Psoas muscle (tissue), 8 donors: ENCODE results near the gene APOLD1. TPM values are rescaled to one million over a fixed set of nuclear protein-coding genes. Genes with fewer than 3 reads are reported as not detected.

Source experiments
- ATAC-seq, 4 donors: fragments of 200-7000 bp; cut with Tn5 transposase; one replicate each; pipeline ENCODE4 v1.9.1; 2020; ENCODE audit warnings: moderate library complexity in 3 of 4, mild to moderate bottlenecking in 2 of 4
- DNase-seq, 2 donors: peaks; one replicate each; pipeline ENCODE4 v3.0.0-alpha.2; 2020
- H3K27ac ChIP-seq: fragments of 200-600 bp; one replicate; pipeline ENCODE4 v1.8.0; 2022
- H3K27me3 ChIP-seq, 3 donors: fragments of 200-600 bp in 1 of 3; one replicate each; pipeline versions ENCODE4 v1.6.1 to v1.8.0; 2013 to 2022; ENCODE audit warnings: low read length in 2 of 3, mild to moderate bottlenecking in 2 of 3, moderate library complexity in 1 of 3; ENCODE audit not compliant: insufficient read depth in 3 of 3
- H3K36me3 ChIP-seq, 2 donors: fragments of 200-600 bp in 1 of 2; one replicate each; pipeline versions ENCODE4 v1.6.1 to v1.8.0; 2013 to 2022; ENCODE audit warnings: low read depth in 1 of 2, mild to moderate bottlenecking in 1 of 2, moderate library complexity in 1 of 2; ENCODE audit not compliant: insufficient read depth in 1 of 2
- H3K4me1 ChIP-seq: fragments of 200-600 bp; one replicate; pipeline ENCODE4 v1.8.0; 2022
- H3K4me3 ChIP-seq: fragments of 200-600 bp; one replicate; pipeline ENCODE4 v1.8.0; 2022; ENCODE audit warnings: mild to moderate bottlenecking
- H3K9me3 ChIP-seq: fragments of 200-600 bp; one replicate; pipeline ENCODE4 v1.8.0; 2022
- CTCF ChIP-seq: fragments of 200-600 bp; IDR thresholded peaks from one replicate; pipeline ENCODE4 v1.8.0; 2022; ENCODE audit warnings: antibody characterized with exemption
- WGBS, 3 donors: extraction: QIAGEN DNeasy Blood & Tissue Kit; methylation state at CpG; one replicate each; pipeline versions ENCODE4 v1.1.6 to v1.1.7; 2013; 5-methylcytosine and 5-hydroxymethylcytosine counted together
- intact Hi-C, 2 donors: fragments of 100-400 bp; cut with DNase I; formaldehyde crosslinking; loops; one replicate each; pipeline versions ENCODE4 v1.11.0 to v1.14.2; 2022
- polyA plus RNA-seq, 3 donors: library from polyadenylated mRNA; stranded (reverse); fragments of 200-250 nt; gene quantifications; one replicate each; pipeline ENCODE4 v1.2.3, GENCODE V29; 2013
- total RNA-seq, 4 donors: library from RNA; stranded (reverse); fragmentation: NEBNext Ultra II Directional in 2 of 4; extraction: Animal tissue kit (Norgen Biotek cat#: 25700) in 2 of 4; gene quantifications; one replicate each; pipeline versions ENCODE4 v1.2.1 to v1.2.4, GENCODE V29; 2021 to 2023
- donor health status: healthy with polysubstance abuse.
- donor health status: DM: no; HTN: no; CAD: no; lungs with moderate emphysema.
- donor health status: Bipolar disorder and iron deficiency.
- donor health status: healthy.
- donor health status: DM: yes; HTN: yes; CAD: no.
- donor health status: DM: no; HTN: no; CAD: no.
- donor health status: DM: no; HTN: no; CAD: no.
- donor health status: DM: yes; HTN: yes; CAD: no.

The APOLD1 gene
- total and polyA plus RNA-seq, 7 donors: 6.1 to 22.6 (median 17.0) TPM

GRCh38 chr12:12823300-12823699 lies 37.8 kb downstream of the APOLD1 start:
- H3K36me3 ChIP-seq: peaks cover 27 to 78% of the 10 kb centered on the region in 2 donors
- WGBS, 3 donors: 57 to 77% (median 76%) methylated on average over 2 of the region's 2 CpGs
- H3K4me1 ChIP-seq: peaks cover 5% of the 10 kb centered on the region
- DNase-seq (no peak), ATAC-seq (no peak)
- no peaks in the 10 kb centered on the region for H3K9me3 ChIP-seq
- H3K27me3 ChIP-seq: no peaks in the 10 kb centered on the region
- intact Hi-C loops: no loop called here
- no peak overlapping the region for H3K27ac ChIP-seq
- no peak overlapping the region for H3K4me3 ChIP-seq
- no peak for TF ChIP-seq CTCF

GRCh38 chr12:12823811-12824210 lies 38.4 kb downstream of the APOLD1 start:
- no peak for ATAC-seq
- no peak for DNase-seq
- intact Hi-C loops: no loop called here
- peaks cover 27 to 83% of the 10 kb centered on the region in 2 donors for H3K36me3 ChIP-seq
- no peak overlapping the region for H3K4me3 ChIP-seq
- H3K4me1 ChIP-seq: peaks cover 5% of the 10 kb centered on the region
- no peak overlapping the region for H3K27ac ChIP-seq
- no peak for TF ChIP-seq CTCF
- H3K27me3 ChIP-seq: no peaks in the 10 kb centered on the region
- H3K9me3 ChIP-seq: no peaks in the 10 kb centered on the region
- WGBS, 3 donors: 95 to 98% (median 98%) methylated on average over 5 of the region's 5 CpGs

- ATAC-seq (no peak), DNase-seq (no peak)
- no peaks in the 10 kb centered on the region for H3K4me1 ChIP-seq
- WGBS, 3 donors: 86 to 90% (median 86%) methylated on average over 7 of the region's 7 CpGs
- intact Hi-C loops: loop anchor here in 1 of 2 donors (10.0 kb wide), 1 partner anchor 149 kb away; no protein-coding TSS in a partner anchor
- H3K27me3 ChIP-seq: no peaks in the 10 kb centered on the region
- TF ChIP-seq CTCF: no peak
- peaks cover 5 to 42% of the 10 kb centered on the region in 2 donors for H3K36me3 ChIP-seq
- no peaks in the 10 kb centered on the region for H3K9me3 ChIP-seq
- no peak overlapping the region for H3K4me3 ChIP-seq
- no peak overlapping the region for H3K27ac ChIP-seq
Measured at GRCh38 chr12:12835378-12836146, 50.1 kb downstream of the APOLD1 start.

GRCh38 chr12:12836571-12836970 lies 51.1 kb downstream of the APOLD1 start:
- no peak for DNase-seq
- Histone ChIP-seq H3K9me3 (no peaks in the 10 kb centered on the region), H3K27ac (no peak overlapping the region), H3K27me3 (no peaks in the 10 kb centered on the region), H3K36me3 (peaks cover 5 to 32% of the 10 kb centered on the region in 2 donors), H3K4me1 (no peaks in the 10 kb centered on the region), H3K4me3 (no peak overlapping the region)
- ATAC-seq: no peak
- 71 to 89% (median 83%) methylated on average over 6 of the region's 6 CpGs for WGBS, 3 donors
- no peak for TF ChIP-seq CTCF
- intact Hi-C loops: loop anchor here in 1 of 2 donors (10.0 kb wide), 1 partner anchor 148 kb away; no protein-coding TSS in a partner anchor
